Stimulated activated CD4-positive, alpha-beta T cell treated with anti-CD3 and anti-CD28 coated beads, Interleukin-15, amount 100 ng/mL, for 24 hours (primary cell): ENCODE measurements around the gene SEC24B.

Source experiments
- DNase-seq: peaks from one replicate; pipeline ENCODE4 v3.0.0-alpha.2; 2020

The SEC24B gene

DNA sequence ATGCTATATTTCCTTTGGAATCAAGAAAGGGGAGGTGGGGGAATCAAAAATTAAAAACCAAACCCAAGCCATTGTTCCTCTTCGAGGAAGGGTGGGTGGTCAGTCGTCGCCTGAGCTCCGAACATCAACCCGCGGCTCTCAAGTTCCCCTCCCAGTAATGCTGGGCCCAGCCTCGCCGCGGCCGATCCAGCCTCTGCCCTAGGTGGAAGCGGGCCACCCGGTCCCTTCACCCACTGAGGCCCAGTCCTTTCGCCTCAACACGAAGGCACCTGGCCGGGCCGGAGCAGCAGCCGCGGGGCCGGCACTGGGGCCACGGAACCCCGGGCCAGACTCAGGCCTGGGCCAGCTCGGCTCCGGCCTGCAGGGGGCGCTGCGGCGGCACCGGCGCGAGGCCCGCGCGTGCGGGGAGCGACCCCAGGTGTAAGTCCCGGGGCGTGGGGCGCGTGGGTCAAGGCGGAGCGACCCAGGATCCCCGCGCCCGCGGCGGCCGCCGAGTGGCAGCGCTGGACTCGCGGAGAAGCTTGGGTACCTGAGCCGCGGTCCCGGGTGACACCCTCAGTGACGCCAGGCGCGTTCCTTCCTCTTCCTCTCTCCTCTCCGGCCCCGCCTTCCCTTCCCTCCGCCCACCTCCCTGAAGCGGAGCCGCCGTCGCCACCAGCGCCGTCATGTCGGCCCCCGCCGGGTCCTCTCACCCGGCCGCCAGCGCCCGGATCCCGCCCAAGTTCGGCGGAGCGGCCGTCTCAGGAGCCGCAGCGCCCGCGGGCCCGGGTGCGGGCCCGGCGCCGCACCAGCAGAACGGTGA is at the start of gene SEC24B:
Gene SEC24B, plus strand, starts transcription at position 611 of the 802 bp plus-strand sequence. Its CDS starts 55 bp downstream, at position 666.
- peak; percentile 93 for DNase-seq

GRCh38 chr4:109383823-109384222 is 49.8 kb upstream of the SEC24B start:
- no peak for DNase-seq

- DNase-seq = no peak
These were observed 48.4 kb upstream of the SEC24B start for GRCh38 chr4:109385260-109385659.

- DNase-seq = no peak
These were observed 44.1 kb upstream of the SEC24B start for GRCh38 chr4:109389369-109390114.

- DNase-seq = no peak
These were observed 43.4 kb upstream of the SEC24B start for GRCh38 chr4:109390115-109390768.

- DNase-seq = no peak
These were observed 37.9 kb upstream of the SEC24B start for GRCh38 chr4:109395694-109396093.

DNA sequence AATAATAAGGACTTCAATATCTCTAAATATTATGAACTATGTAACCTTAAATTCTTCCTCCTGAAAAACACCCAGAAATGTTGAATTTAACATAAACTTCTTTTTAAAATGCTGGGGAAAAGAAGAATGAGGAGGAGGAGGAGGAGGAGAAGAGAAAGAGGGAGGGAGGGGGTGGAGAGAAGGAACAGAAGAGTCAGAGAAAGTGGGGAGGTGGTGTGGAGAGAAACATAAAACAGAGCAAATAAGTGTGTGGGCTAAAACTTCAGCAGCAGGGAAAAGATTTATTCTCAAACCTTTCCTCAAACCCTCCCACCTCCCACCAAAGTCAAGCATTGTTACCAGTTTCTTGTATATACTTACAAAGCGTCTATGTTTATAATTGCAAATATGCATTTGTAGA is 34.7 kb upstream of the SEC24B start:
- DNase-seq = no peak

DNA sequence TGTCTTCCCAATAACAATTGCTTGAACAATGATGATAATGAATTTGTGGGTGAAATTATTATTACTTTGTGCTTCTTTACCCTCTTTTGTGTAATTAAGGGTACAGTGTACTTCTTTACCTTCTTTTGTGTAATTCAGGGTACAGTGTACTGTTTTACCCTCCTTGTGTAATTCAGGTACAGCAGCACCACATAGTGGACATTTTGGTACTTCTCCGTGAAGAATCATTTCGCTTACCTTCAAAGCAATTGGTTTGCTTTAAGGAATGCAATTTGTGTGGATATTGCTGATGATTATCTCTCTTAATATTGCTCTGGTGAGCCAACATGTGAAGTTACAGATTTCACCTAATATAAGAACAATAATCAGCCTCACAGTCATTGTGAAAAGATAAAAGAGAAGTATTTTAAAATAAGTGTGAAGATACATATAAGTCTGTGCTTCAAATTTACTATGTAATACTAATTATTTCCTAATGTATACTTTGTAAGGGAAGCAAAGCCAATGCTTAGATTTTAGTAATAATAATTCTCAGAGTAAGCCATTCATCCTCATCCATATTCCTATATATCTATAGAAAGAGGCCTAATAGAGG is 27.2 kb upstream of the SEC24B start:
- DNase-seq = peak; percentile 21

- DNase-seq = no peak
These were observed 26.4 kb upstream of the SEC24B start for GRCh38 chr4:109407027-109407737.

- no peak for DNase-seq
These were observed 24.9 kb upstream of the SEC24B start for GRCh38 chr4:109408711-109409110.

DNA sequence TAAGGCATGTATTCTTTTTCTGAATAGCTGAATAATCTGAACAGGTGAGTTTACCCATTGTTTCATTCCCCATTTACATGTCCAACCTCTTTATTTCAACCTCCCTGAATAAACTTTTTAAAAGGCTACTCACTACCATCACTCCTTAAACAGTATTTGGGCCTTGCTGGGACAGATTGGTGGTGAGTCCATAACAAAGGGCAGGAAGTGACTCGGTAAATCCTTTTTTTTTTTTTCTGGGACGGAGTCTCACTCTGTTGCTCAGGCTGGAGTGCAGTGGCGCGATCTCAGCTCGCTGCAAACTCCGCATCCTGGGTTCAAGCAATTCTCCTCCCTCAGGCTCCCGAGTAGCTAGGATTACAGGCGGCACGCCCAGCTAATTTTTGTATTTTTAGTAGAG is 23.4 kb upstream of the SEC24B start:
- no peak for DNase-seq

GRCh38 chr4:109410776-109411175 is 22.8 kb upstream of the SEC24B start:
- no peak for DNase-seq

- no peak for DNase-seq
These were observed 21.7 kb upstream of the SEC24B start for GRCh38 chr4:109411964-109412363.

DNA sequence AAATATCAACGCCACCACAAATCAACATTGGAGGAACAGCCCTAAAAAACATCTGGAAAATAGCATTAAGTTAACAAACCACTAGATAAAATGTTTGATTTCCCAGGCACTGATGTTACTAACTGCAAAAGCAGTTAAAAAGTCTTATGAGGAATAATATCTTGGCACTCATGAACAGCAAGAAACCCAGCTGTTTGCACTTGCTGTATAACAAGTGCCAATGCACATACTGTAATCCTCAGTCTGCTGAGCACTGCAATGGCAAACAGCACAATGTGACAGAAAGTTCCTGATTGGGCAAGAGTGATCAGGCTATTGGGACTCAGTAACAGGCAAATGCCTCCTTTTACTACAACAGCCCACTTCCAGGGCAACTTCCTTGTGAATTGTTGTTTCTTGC is 20.8 kb upstream of the SEC24B start:
- no peak for DNase-seq

DNA sequence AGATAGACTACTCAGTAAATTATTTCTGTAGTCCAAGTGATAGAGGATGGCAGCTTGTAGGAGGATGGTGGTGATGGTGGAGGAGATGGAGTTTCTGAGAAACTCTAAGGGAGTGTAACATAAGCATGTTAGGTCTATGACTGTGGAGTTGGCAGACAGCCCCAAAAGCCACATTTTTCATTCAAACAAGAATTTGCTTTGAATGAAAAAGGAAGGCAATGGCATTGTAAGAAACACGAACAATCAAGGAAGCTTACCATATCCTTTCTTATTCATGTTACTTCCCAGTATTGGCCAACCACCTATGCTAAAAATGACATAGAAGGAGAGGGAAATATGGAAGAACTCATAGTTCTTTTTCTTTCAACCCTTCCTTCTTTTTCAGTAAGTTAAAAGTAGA is 18.7 kb upstream of the SEC24B start:
- no peak for DNase-seq

DNA sequence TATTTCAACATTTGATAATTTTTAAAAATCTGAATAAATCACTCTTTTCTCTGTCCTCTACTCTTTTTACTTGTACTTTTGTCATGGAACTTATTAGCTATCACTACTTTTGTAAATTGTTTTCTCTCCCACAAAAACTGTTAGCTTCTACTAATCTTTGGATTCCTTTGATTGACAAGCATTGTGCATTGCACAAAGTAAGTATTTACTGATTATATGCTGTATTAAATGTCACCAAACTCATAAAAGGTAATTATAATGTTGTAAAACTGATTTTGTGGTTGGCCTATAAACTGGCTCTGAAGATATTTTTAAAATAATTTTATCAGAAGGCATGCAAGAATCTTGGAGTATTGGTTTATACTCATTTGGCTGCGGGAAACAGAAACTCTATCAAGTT is 15.0 kb upstream of the SEC24B start:
- DNase-seq = no peak

DNA sequence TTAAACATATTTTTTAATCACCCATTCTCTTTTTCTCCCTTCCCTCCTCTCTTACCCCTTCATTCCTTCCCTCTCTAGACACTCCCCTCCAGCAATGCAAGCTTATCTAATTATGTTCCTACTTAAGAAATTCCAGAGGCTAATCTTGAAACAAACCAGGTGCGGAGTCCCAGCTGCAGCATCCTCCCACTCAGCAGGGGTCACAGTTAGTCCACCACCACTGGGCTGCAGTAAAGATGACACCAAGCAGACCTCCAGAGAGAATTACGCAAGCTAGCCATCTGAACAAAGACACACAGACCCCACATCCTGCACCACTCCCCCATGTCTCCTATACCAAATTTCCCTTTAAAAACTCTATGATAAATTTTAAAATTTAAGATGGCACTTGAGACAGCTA is 13.9 kb upstream of the SEC24B start:
- DNase-seq = no peak

DNA sequence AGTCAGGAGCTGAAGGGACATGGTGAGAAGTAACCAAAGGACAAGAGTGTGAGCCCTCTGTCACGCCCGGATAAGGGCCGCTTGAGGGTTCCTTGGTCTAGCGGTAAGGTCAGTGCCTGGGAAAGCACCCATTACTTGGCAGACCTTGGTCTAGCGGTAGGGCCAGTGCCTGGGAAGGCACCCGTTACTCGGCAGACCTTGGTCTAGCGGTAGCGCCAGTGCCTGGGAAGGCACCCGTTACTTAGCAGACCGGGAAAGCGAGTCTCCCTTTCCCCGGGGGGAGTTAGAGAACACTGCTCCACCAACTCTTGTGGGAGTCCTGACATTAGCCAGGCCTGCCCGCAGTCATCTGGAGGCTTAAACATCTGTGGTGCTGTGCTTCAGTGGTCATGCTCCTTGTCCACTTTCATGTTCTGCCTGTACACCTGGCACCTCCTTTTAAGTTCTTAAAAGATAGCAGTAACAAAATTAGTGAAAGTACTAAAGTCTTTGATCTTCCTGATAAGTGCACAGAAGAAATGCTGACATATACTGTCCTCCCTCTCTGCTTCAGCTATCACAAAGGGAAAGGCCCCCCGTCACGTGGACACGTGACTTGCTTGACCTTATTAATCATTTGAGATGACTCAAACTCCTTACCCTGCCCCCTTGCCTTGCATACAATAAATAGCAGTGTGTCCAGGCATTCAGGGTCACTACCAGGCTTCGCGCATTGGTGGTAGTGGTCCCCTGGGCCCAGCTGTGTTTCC is 9.3 kb upstream of the SEC24B start:
- DNase-seq = no peak

GRCh38 chr4:109425405-109425804 is 8.2 kb upstream of the SEC24B start:
- DNase-seq = no peak

- DNase-seq = no peak
These were observed 4.1 kb upstream of the SEC24B start for GRCh38 chr4:109429545-109429944.

DNA sequence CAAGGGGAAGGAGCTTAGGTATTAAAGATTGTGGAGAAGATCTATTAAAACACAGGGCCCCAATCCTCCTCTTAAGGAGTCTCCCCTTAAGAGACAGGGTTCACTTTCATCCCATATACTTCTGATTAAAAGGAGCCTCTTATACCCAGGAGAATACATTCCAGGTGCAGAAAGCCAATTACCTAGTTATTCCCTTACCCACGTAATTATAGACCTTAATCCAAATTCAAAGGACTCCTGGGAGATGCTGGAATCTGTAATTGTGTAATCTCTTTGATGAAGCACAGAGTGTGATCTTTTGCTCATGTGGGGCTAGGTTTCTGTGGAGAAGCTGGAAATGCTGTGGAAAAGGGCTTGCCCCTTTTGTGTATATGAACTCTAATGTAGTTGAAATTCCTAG is 1.4 kb upstream of the SEC24B start:
- DNase-seq = no peak

- DNase-seq = no peak
These were observed 919 bp upstream of the SEC24B start for GRCh38 chr4:109432696-109433095.
